ENCODE measurements around the gene SAAL1.

Gene SAAL1, protein sequence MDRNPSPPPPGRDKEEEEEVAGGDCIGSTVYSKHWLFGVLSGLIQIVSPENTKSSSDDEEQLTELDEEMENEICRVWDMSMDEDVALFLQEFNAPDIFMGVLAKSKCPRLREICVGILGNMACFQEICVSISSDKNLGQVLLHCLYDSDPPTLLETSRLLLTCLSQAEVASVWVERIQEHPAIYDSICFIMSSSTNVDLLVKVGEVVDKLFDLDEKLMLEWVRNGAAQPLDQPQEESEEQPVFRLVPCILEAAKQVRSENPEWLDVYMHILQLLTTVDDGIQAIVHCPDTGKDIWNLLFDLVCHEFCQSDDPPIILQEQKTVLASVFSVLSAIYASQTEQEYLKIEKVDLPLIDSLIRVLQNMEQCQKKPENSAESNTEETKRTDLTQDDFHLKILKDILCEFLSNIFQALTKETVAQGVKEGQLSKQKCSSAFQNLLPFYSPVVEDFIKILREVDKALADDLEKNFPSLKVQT

GRCh38 chr11:18105802-18106574, at the start of gene SAAL1:
TSS of gene SAAL1 (minus strand) at chr11:18106082. CDS start at chr11:18106041, 41 bp downstream.
- Histone ChIP-seq H3K36me3 (ENCODE audit: control insufficient read depth in 2 of 2, insufficient read depth in 1 of 2, low read length in 2 of 2) (peaks cover 5 to 29% of the 10 kb centered on the region in 2 experiments), H3K4me3 (ENCODE audit: low read depth, low read length) (peak within 1 kb of the TSS; percentile 100), H3K9me3 (ENCODE audit: control insufficient read depth, insufficient read depth, low read depth, low read length) (no peaks in the 10 kb centered on the region), H3K4me1 (ENCODE audit: control insufficient read depth, insufficient read depth, low read length) (no peaks in the 10 kb centered on the region), H3K27ac (ENCODE audit: extremely low read depth, low read depth, low read length) (peak within 1 kb of the TSS; percentile 39; the same call in 1 of the 2 replicates)
- ChIA-PET POLR2A (interaction anchor here (0.6 to 1.2 kb wide), 8 partner anchors 9 to 528 kb away, joined by 3 to 5 read pairs (median 4); partner anchors contain the start of genes LDHA, SERGEF and SPTY2D1), CTCF (interaction anchor here (0.7 to 3.3 kb wide), 15 partner anchors 8 to 428 kb away, joined by 3 to 33 read pairs (median 4); partner anchors contain the start of gene KCNC1)
- TF ChIP-seq ZNF530 (tag by site-specific recombination; IDR thresholded peaks at IDR 0.05; ENCODE audit: low read depth), result no peak
- TF ChIP-seq ZBTB17 (tag by site-specific recombination; IDR thresholded peaks at IDR 0.05), result peak; percentile 48; the same call in 1 of the 2 replicates
- peak; percentile 42; the same call in 1 of the 2 replicates for TF ChIP-seq WT1 (tag by site-specific recombination; IDR thresholded peaks at IDR 0.05)
- no peak for TF ChIP-seq ZNF114 (tag by site-specific recombination; IDR thresholded peaks at IDR 0.05)
- TF ChIP-seq ZNF629 (tag by site-specific recombination; IDR thresholded peaks at IDR 0.05), result peak; percentile 64; the same call in 1 of the 2 replicates
- peak; percentile 31; the same call in 1 of the 2 replicates for TF ChIP-seq MZF1 (tag by site-specific recombination; IDR thresholded peaks at IDR 0.05; ENCODE audit: borderline replicate concordance)
- TF ChIP-seq ZNF221 (tag by site-specific recombination; IDR thresholded peaks at IDR 0.05; ENCODE audit: borderline replicate concordance), result no peak; the same call in 1 of the 2 replicates
- peak; percentile 63 for TF ChIP-seq YY1 (tag by site-specific recombination; IDR thresholded peaks at IDR 0.05)
- TF ChIP-seq, protein P1, sequence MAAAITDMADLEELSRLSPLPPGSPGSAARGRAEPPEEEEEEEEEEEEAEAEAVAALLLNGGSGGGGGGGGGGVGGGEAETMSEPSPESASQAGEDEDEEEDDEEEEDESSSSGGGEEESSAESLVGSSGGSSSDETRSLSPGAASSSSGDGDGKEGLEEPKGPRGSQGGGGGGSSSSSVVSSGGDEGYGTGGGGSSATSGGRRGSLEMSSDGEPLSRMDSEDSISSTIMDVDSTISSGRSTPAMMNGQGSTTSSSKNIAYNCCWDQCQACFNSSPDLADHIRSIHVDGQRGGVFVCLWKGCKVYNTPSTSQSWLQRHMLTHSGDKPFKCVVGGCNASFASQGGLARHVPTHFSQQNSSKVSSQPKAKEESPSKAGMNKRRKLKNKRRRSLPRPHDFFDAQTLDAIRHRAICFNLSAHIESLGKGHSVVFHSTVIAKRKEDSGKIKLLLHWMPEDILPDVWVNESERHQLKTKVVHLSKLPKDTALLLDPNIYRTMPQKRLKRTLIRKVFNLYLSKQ (tag by site-specific recombination; IDR thresholded peaks at IDR 0.05; ENCODE audit: borderline replicate concordance), result no peak
- TF ChIP-seq ZFP3 (tag by site-specific recombination; IDR thresholded peaks at IDR 0.05; ENCODE audit: low read depth), result no peak
- peak; percentile 51 for TF ChIP-seq SP2 (tag by site-specific recombination; IDR thresholded peaks at IDR 0.05)
- 0 out of 2 replicates have a peak, but pooled peaks have one; percentile 41 for TF ChIP-seq ZBTB21 (tag by site-specific recombination; IDR thresholded peaks at IDR 0.05)
- TF ChIP-seq ZNF266 (tag by site-specific recombination; IDR thresholded peaks at IDR 0.05; ENCODE audit: low read depth), result no peak
- TF ChIP-seq ZNF433 (tag by site-specific recombination; IDR thresholded peaks at IDR 0.05; ENCODE audit: low read depth), result no peak
- TF ChIP-seq, protein P2, sequence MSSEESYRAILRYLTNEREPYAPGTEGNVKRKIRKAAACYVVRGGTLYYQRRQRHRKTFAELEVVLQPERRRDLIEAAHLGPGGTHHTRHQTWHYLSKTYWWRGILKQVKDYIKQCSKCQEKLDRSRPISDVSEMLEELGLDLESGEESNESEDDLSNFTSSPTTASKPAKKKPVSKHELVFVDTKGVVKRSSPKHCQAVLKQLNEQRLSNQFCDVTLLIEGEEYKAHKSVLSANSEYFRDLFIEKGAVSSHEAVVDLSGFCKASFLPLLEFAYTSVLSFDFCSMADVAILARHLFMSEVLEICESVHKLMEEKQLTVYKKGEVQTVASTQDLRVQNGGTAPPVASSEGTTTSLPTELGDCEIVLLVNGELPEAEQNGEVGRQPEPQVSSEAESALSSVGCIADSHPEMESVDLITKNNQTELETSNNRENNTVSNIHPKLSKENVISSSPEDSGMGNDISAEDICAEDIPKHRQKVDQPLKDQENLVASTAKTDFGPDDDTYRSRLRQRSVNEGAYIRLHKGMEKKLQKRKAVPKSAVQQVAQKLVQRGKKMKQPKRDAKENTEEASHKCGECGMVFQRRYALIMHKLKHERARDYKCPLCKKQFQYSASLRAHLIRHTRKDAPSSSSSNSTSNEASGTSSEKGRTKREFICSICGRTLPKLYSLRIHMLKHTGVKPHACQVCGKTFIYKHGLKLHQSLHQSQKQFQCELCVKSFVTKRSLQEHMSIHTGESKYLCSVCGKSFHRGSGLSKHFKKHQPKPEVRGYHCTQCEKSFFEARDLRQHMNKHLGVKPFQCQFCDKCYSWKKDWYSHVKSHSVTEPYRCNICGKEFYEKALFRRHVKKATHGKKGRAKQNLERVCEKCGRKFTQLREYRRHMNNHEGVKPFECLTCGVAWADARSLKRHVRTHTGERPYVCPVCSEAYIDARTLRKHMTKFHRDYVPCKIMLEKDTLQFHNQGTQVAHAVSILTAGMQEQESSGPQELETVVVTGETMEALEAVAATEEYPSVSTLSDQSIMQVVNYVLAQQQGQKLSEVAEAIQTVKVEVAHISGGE (tag by site-specific recombination; conservative IDR thresholded peaks at IDR 0.05; ENCODE audit: low read depth), result peak; percentile 92
- no peak for TF ChIP-seq ZNF280C (tag by site-specific recombination; IDR thresholded peaks at IDR 0.05)
- TF ChIP-seq GFI1B (tag by site-specific recombination; IDR thresholded peaks at IDR 0.05), result no peak
- no peak for TF ChIP-seq ZNF426 (tag by site-specific recombination; IDR thresholded peaks at IDR 0.05)
- TF ChIP-seq BCL11B (tag by site-specific recombination; IDR thresholded peaks at IDR 0.05; ENCODE audit: low read depth), result peak; percentile 47; the same call in 1 of the 2 replicates
- 0 out of 2 replicates have a peak, but pooled peaks have one; percentile 82 for TF ChIP-seq ZFP37 (tag by site-specific recombination; IDR thresholded peaks at IDR 0.05)
- TF ChIP-seq, protein P3, sequence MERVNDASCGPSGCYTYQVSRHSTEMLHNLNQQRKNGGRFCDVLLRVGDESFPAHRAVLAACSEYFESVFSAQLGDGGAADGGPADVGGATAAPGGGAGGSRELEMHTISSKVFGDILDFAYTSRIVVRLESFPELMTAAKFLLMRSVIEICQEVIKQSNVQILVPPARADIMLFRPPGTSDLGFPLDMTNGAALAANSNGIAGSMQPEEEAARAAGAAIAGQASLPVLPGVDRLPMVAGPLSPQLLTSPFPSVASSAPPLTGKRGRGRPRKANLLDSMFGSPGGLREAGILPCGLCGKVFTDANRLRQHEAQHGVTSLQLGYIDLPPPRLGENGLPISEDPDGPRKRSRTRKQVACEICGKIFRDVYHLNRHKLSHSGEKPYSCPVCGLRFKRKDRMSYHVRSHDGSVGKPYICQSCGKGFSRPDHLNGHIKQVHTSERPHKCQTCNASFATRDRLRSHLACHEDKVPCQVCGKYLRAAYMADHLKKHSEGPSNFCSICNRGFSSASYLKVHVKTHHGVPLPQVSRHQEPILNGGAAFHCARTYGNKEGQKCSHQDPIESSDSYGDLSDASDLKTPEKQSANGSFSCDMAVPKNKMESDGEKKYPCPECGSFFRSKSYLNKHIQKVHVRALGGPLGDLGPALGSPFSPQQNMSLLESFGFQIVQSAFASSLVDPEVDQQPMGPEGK (tag by site-specific recombination; IDR thresholded peaks at IDR 0.05), result peak; percentile 45; the same call in 1 of the 2 replicates
- TF ChIP-seq TCF7L2 (IDR thresholded peaks at IDR 0.05; ENCODE audit: borderline replicate concordance, low read depth, low read length), result no peak
- TF ChIP-seq ZNF362 (tag by site-specific recombination; IDR thresholded peaks at IDR 0.05), result no peak
- TF ChIP-seq SCRT2 (tag by site-specific recombination; IDR thresholded peaks at IDR 0.05), result 0 out of 2 replicates have a peak, but pooled peaks have one; percentile 20
